HG02798 (cell line): Measurements from ENCODE around the gene TCEANC2.
"Not testable (repeated sequence)": the region's sequence is repeated elsewhere in the genome, so short reads cannot be mapped to it uniquely, and the experiment has no call there.

ENCODE experiments used
- ATAC-seq: cut with Tn5 transposase; IDR thresholded peaks from one replicate; pipeline ENCODE4 v1.9.1; 2021; ENCODE audit warnings: mild to moderate bottlenecking; ENCODE audit not compliant: unreplicated experiment, poor library complexity

TCEANC2 gene

DNA sequence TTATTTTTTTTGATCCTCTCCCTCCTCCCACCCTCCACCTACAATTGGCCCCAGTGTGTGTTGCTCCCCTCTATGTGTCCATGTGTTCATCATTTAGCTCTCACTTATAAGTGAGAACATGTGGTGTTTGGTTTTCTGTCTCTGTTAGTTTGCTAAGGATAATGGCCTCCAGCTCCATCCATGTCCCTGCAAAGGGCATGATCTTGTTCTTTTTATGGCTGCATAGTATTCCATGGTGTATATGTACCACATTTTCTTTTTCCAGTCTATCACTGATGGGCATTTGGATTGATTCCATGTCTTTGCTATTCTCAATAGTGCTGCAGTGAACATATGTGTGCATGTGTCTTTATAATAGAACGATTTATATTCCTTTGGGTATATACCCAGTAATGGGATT, 28.6 kb upstream of the TCEANC2 start:
- ATAC-seq = not testable (repeated sequence)

DNA sequence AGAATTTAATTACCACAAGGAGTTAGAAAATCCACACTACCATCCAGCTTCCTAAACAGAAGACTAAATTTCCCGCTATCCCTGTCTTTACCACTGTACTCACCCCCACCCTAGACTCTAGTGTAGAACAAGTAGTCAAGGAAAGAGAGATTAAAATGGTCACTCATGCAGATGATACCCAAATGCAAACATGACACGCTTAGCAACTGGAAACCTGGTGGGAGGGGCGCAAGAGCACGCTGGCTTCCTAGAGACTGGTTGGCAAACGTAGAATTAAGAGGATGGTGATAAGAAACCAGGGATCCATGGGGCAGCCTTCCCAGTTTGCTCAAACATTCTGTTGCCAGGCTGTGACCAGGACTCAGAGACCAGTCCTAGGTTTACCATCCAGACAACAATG, 25.6 kb upstream of the TCEANC2 start:
- no peak for ATAC-seq

DNA sequence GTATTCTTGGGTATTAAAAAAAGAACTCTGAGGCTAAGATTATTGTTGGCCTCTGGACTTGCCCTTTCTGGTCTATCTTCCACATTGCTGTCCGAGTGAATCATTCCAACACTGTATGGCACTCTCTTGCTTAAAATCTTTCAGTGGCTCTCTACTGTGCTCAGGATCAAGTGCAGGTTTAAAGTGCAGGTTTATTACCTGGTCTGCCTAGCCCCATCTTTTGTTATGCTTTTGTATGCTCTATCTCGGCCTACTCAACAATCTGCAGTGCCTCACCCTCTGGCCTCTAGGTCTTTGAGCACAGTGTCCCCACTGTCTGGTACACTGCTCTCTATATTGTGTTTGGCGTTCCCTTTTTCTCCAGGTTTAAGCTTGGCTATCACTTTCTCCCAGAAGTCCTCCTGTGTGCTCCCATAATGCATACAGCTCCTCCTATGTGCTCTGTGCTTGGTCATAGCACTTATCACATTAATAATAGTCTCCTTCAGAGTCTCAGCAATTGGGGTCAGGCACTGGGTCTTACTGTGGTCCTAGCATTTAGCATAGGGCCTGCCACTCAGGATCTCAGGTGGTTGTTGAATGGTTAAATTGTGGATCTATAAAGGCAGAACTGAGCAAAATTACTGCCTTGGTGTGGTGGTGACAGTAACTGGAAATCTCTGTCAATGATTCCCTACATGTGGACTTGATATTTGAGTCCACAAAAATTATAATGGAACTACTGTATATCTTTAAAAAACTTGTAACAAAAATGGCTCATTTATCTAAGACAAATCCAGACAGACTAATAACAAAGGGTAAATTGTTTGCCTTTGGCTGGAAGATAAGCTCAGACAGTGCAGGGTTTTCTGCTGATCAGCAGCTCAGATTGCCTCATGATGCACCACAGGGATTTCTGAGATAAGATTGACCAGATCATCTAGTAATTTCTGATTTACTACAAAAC, 24.8 kb upstream of the TCEANC2 start:
- ATAC-seq = no peak

DNA sequence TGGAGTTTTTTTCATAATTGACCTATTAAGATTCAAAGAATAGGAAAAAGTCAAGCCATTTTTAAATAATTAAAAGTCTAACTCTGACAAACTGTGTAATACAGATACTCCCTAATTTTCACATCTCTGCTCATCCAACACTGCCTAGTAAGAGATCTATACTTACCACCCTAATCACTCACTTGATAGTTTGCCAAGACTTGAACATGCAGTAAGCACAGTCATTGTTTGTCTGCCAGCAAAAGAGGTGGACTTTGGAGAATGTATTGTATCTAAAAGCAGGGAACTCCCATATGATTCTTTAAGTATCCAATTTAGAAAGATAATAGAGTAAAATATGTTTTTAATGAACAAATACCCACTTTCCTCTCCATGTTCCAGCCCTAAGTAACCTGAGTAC, 15.9 kb upstream of the TCEANC2 start:
- no peak for ATAC-seq

DNA sequence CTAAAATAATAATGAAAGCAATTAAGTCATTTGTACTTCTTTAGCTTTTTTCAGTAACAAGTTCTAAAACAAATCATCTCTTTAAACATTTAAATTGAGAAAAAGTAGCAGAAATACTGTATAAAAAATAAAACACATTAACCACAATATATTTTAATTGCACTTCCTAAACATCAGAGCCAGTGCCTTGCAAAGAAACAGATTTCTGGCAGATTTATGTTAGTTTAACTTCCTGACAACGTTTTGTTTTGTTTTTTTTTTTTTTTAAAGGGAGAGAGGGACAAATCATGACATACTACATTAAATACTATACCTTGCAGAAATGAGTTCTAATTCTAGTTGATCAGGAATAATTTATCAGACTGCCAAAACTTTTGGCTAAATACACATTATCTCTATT, 11.6 kb upstream of the TCEANC2 start:
- no peak for ATAC-seq

DNA sequence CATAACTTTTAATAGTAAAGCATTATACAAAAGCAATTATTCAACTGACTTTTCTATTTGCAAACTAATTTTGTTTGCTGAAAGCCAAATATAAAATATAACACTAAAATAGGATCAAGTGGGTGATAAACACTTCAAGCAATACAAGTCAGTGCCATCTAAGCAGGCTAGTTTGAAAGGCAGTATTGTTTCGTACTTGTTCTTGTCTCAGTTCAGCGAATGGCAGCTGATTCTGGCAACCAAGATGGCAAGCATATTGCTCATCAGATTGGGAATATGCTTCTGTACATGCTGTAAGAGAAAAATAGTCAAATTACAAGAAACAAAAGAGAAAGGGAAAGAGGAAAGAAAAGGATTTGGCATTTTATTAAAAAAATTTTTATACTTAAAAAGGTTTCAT, 7.9 kb upstream of the TCEANC2 start:
- no peak for ATAC-seq

DNA sequence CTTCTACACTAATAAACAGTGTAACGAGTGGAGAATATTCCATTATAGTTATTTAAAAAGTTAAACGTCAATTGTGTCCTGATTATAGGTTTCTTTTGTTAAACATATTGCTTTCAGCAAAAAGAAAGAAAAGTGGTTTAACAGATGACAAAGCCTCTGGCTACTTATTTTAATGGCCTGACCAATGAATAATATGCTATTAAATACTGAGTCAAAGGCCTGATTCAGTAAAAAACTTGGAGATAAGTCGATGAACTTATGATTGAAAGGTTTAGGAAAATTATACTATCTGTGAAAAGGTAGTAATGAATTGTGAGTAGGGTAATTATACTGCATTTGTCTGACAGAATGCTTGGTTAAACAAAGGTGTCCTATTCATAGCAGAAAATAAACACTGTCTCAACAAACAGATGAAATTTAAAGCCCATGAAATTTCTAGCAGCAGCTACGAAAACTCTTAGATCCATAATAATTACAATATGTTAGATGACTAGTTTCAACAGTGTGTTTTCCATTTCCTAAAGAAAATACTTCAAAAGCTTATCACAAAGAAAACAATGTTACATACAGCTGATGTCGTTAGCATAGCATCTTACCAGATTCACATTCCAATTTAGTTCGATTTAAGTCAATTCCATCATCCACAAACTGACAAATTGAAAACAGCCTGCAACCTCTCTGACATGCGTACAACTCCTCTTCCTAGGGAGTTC, 6.6 kb upstream of the TCEANC2 start:
- no peak for ATAC-seq

DNA sequence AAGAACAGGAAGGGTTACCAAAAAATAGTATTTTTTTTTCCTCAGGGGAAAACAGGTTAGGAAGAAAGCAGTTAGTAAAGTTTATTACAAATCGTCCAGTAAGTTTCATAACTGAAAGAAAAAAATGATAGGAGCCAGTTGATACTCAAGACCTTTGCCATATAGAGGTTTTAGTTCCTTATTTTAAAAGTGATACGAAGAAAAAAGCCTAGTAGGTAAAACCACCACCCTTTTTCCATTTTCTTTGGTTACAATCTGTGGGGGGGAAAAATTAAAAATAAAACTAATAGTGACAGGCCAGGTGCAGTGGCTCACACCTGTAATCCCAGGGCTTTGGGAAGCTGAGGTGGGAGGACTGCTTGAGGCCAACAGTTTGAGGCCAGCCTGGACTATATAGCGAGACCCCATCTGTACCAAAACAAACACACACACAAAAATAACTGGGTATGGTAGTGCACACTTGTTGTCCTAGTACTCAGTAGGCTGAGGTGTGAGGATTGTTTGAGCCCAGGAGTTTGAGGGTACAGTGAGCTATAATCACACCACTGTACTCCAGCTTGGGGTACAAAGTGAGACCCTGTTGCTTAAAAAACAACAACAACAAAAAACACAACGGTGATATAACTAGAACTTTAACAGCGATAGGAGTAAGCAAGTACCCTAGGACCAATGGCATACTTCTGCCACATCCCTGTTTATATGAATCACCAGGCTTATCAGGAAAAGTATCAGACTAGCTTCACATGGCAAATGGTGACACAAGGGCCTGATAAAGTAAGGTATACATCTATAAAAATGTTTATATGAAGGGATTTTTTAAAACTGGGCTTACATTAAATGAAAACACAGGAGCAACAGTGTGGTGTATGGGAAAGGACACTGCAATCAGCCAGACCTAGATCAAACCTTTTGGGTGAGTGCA, 5.8 kb upstream of the TCEANC2 start:
- no peak for ATAC-seq

DNA sequence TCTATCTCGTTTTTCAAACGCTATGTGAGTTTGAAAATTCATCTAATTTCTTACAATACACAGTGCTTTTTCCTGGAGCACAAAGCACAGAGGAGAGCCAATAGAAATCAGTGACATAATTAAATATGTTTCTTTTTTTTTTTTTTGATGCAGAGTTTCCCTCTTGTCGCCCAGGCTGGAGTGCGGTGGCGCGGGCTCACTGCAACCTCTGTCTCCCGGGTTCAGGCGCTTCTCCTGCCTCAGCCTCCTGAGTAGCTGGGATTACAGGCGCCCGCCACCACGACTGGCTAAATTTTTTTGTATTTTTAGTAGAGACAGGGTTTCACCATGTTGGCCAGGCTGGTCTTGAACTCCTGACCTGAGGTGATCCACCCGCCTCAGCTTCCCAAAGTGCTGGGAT, 3.0 kb upstream of the TCEANC2 start:
- ATAC-seq = not testable (repeated sequence)

DNA sequence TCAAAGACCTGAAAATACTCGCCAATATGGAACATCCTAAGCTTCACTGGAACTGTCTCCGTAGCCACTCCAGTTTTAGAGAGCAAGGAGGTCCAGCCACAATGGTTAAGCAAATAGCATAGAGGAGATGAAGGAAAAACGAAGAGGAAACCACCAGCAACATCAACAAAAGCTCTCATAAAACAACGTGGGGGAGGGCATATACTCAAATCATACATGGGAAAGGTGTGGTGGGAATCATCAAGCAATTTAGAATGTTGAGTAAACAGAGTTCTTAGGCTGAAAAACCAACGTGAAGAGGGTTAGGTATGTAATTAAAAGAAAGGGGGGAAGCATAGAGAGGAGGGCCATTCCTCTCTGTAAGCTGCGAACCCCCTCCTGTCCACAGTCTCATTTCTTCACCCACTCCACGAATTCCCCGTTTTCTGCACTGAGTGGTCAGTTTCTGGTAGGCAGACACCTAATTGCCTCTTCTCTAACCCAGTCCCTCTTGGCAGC, 1.4 kb upstream of the TCEANC2 start:
- no peak for ATAC-seq

DNA sequence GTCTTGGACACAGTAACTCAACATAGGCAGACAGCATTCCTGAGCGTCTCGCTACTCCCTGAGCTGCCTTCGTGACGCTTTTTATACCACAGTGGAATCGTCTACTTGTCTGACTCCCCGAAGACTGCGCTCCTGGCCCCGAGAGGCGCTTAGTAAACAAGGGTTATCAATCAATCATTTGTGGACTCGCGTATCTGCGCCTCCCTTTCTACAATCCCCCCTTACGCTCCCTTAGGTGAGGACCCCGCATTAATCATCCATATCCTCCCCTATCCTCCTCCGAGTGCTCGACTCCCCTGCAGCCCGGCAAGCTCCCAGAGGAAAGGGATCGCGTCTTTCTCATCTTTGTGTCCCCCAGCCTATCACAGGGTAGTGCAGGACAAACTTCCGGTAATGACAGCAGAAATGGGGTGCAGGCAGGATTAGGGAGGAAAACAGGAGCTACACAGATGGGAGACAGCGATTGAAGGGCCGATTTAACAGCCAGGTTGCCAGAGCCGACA, 926 bp upstream of the TCEANC2 start:
- peak; percentile 12 for ATAC-seq

DNA sequence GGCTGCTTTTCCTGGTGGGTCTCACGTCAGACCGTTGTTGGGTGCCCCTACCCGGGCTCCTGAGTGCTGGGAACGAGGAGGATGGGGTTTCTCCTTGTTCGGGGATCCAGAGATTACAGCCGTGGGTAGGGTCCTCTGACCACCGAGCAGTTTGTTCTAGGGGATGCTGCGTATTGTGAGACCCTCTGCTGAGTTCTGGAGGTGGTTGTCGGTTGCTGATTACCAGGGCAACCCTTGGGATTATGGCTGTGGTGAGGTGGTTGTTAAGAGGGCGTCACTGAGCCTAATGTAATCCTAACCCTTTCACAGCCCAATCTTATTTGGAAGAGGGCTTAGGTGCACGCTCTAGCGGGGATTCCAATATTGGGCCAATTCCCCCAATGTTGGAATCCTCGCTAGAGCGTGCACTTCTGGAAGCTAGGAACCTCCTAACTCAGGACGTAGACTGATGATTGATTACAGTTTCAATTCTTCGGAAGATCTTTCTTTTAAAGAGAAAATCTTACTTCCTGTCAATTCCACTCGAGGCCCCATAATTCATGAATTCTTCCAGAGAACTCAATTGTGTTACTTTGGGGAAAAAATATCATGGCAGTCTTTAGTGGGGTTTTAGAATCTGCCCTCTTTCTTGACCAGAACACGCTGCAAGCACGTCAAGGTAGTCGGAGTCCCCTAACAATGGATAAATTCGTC, 483 bp downstream of the TCEANC2 start:
- ATAC-seq = no peak

DNA sequence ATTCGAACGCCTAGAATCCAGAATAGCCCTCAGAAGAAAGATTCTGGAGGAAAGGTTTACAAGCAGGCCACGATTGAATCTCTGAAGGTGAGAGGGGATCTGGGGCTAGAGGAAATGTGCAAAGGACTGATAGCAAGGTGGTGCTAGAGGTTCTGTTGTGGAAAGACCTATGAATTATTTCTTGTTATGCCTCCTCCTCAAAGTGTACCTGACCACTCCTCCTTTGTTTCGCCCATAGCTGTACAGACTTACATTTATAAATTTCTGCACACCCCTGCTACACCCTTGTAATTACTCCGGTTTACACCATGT, 986 bp downstream of the TCEANC2 start:
- no peak for ATAC-seq

DNA sequence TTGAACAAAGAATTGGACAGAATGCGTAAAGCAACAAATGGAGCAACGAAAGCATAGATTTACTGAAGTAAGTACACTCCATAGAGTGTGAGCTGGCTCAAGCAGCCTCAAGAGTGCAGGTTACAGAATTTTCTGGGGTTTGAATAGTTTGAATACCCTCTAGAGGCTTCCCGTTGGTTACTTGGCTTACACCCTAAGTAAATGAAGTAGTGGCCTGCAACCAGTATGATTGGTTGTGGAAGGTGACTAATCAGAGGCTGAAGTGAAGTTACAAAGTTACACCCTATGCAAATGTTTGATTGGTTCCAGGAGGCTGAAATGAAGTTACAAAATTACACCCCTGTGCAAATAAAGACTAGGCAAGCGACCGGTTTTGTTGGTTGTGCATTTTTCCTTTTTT, 10.9 kb downstream of the TCEANC2 start:
- ATAC-seq = no peak

DNA sequence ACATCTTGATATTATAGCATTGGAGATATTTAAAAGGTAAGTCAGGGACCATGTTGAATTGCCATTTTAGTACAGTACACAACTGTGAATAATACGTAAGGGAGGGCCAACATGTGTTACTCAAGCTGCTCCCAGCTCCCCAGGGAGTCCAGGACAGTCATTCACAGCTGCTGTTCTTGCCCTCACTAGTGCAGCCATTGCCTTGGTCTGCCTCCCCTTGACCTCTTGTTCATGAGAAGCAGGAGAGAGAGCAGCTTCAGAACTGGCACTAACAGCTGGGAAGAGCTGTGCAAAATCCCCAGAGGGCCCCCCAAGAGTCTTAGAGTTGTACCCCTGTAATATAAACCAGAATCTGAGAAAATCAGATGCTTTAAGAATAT, 16.4 kb downstream of the TCEANC2 start:
- ATAC-seq = peak; percentile 12

DNA sequence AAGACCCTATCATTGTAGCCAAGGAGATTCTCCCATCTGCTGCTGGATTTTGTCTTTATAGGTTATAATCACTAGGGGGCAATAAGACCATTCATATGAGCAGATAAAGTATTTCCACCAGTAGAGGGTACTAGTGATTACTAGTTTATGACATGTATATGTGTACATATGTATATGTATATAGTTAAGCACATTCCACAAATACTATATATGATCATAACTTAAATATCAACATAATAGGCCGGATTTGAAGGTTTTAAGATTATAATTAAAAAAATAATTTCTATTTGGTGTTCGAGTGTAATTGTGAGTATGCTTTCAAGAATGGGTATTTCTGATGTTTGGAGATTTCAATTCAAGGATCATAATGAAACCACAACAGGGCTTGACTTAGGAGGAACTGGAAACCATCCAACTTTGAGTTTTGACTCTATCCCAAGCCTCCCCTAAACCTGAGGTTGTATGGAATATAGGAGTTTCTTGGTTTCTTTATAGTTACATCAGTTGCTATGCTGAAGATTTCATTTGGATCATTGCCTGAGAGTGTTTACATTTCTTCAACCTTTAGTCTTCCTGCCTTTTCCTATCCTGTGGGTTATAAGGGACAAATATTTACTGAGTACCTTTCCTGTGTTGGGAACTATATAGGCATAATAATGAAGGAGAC, 16.9 kb downstream of the TCEANC2 start:
- peak; percentile 66 for ATAC-seq

DNA sequence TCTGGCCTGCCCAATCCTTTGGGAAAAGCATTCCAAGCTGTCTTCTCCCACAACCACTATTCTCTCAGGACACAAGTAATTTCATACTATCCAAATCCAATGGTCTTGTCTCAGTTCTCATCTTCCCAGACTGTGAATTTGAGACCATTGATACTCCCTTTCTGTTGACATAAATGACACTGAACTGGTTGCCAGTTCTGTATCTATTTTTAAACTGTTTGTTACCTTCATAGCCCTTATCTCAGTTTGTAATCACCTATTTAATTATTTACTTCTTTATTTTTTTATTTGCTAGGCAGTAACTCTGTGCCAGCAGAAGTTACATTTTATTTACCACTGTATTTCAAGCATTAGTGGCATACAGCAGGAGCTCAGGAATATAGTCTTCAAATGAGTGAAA, 24.0 kb downstream of the TCEANC2 start:
- ATAC-seq = no peak

DNA sequence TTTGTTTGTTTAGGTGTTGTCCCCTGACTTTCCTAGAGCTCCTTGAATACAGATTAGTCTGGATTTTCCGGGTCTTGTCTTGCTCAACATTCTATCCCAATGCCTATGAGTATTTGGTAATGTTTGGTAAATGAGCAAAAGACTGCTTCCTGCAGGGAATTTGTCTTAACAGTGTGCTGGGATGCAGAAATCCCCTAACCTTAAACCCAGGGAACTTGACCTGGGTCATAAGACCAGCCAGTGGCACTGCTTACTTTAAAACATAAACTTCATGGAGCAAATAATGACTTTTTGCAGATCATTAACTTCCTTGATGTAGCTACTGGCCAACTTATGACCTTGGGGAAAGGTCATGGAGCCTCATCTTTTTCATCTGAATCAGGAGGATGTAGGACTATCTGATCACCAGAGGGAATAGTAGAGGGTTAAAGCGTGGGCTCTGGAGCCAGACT, 27.2 kb downstream of the TCEANC2 start:
- ATAC-seq = no peak
